GM19099 (cell line): ENCODE data around the gene CYSRT1.

ENCODE experiments used
- POLR2A ChIP-seq: IDR thresholded peaks from 3 replicates; pipeline ENCODE4 v1.6.1; 2011; ENCODE audit warnings: low read depth; ENCODE audit not compliant: insufficient read length; ENCODE audit errors: extremely low read depth

Gene CYSRT1, protein sequence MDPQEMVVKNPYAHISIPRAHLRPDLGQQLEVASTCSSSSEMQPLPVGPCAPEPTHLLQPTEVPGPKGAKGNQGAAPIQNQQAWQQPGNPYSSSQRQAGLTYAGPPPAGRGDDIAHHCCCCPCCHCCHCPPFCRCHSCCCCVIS

DNA sequence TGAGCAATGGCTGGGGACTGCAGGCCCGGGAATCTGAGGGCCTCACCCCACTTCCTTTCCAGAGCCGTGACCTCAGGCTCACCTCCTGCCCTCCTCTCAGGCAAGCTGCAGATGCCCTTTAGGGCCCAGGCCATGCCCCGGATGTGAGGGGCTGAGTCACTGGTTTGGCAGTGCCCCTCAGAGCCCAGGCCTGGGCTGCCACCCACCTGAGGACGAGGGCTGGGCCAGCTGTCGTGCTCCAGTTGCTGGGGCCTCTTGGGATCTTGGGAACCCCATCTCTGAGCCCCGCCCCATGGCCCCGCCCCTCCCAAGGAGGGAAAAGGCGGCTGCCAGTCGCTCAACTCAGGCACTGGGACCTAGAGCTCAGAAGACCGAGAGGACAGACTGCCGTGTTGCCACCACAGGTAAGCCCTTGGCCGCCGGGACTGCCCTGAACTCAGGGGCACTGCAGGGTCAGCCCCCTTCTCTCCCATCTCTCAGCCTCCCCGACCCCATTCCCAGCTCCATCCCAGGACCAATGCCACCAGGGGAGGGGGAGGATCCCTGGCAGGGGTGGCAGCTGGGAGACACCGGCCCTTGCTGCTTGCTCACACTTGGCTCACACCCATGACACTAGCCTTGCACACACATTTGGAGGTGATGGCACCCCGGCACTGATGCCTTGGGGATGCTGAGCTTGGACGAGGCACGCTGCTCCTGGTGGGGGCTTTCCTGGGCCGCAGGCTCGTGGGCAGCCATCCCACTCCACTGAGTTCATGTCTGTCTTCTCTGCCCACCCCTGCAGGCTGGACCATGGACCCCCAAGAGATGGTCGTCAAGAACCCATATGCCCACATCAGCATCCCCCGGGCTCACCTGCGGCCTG is at the start of gene CYSRT1:
TSS of gene CYSRT1 (plus strand) at position 345 of the 865 bp plus-strand sequence. CDS start at position 793, 448 bp downstream.
- TF ChIP-seq POLR2A, result no peak

DNA sequence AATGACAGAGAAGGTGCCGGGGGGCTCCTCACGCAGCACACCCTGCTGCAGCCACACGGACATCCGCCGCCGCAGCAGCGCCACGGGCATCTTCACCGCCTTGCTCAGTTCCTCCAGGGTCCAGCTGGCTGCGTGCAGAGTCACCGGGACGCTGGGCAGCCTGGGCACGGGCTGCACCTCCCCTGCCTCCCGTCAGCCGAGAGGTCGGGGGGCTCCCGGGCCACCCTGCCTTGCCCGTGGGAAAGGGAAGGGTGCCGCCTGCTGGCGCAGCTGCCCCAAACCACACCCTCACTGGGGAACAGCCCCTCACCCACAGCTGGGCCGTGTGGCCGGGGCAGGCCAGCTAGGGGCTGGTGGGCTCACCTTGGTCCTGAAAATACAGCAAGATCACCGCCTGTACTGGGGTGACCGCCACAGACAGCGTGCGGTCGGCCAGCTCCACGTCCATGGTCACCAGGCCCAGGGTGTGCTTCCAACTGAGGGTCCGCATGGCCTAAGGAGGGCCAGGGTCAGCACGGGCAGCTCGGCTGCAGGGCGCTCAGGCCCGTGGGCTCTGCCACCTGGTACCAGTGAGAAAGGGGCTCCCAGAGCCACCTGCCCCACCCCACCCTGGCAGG is 49.5 kb upstream of the CYSRT1 start:
- TF ChIP-seq POLR2A, result no peak

DNA sequence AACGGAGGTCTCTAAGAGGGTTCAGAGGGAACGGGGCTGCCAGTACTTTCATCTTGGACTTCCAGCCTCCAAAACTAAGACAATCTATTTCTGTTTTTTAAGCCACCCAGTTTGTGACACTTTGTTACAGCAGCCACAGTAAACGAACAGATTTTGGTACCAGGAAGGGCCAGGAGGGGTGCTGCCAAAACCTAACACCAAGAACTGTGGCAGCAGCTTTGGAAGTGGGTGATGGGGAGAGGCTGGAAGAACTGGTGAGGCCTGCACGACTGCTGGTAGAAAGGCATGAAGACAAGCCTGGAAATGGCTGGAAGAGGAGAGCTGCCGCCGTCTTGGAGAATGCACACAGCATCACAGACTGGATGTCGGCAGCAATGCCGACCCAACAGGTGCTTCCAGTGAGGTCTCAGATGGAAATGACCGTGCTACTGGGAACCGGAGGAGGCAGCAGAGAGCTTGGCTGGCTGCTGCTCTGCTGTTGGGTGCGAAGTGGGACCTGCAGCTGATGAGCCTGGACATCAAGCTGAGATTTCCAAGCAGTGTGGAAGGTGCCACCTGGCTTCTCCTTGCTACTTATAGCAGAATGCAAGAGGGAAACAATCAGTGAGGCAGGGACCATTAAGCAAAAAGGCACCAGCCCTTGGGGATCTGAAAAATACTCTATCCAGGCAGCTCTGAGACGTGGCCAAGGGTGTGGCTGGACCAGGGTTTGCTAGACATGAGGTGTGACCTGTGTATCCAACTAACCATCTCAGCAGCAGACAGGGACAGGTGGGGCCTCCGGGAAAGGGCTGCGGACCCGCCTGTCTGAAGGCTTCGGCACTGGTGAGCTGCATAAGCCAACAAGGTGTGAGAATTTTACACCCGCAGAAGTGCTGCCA is 48.4 kb upstream of the CYSRT1 start:
- no peak for TF ChIP-seq POLR2A

DNA sequence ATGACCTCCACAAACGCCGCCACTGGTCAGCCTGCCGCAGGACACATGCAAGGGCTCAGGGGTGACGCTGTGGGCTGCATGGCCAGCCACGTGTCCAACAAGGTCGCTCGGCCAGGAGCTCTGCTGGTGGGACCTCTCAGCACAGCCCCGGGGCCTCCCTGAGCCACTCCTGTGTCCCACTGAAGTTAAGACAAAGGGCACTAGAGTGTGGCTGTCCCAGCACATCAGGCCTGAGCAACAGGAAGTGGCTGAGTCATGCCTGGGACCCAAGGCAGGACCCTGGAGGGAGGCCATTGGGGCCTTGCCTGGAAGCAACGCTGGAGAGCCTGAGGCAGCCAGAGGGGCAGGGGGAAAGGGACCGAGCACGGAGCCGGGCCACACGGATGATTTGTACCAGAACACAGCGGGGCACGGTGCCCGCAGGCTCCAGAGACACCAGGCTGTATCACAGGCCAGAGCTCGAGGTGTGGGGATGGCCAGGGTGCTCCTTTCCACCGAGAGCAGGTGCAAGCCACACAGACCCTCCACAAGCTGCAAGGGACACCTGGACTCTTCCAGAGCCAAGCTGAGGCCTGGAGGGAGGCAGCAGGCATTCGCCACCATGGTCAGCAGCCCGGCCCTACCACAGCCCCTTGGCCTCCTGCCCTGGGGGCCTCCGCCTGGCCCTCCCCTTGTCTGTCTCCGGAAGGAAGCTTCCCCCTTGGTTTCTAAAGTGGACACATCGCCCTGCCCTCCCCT is 46.6 kb upstream of the CYSRT1 start:
- TF ChIP-seq POLR2A, result no peak

DNA sequence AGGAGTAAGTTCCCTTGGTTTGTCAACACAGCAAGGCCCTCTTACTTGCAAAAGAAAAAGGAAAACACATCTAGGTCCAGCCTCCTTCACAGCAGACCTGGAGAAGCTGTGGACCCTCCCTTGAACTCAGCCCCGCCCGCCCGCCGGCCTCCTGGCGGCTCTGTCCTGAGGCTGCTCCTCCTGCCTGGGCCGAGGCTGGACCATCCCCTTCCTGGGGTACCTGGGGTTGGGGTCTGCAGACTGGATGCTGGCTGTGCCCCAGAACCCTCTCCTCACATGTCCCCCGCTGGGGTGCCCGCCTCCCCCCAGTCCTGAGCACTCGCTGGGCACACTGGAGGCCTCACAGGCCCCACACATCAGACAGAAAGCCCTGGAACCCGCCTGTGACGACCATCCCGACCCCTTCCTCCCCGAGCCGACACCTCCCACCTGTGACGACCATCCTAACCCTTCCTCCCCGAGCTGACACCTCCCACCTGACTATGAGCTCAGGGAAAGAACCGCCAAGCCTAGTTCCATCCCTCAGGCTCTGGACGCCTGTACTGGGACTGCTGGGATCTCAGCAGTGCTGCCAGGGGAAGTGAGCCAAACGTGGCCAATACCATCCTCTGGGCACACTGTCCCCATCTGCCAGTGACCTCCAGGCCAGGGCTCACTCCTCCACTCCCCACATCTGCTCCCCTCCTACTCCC is 45.9 kb upstream of the CYSRT1 start:
- TF ChIP-seq POLR2A, result no peak

DNA sequence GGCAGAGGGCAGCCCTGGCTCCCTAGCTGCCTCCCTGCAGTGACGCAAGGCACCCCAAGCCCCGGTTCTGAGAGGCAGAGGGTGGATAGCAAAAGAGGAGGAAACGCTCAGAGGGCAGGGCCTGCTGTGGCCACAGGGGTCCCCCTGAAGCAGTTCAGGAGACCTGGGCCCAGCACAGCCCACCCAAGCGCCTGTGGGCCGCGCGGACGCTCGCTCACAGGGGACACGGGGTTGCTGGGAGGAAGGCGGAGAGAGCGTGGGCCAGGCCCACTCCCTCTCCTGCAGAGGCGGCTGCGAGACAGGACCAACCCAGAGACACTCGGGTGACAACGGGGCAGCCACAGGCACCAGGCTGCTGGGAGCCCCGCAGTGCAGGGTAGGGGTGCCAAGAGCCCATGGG is 45.2 kb upstream of the CYSRT1 start:
- TF ChIP-seq POLR2A, result no peak

DNA sequence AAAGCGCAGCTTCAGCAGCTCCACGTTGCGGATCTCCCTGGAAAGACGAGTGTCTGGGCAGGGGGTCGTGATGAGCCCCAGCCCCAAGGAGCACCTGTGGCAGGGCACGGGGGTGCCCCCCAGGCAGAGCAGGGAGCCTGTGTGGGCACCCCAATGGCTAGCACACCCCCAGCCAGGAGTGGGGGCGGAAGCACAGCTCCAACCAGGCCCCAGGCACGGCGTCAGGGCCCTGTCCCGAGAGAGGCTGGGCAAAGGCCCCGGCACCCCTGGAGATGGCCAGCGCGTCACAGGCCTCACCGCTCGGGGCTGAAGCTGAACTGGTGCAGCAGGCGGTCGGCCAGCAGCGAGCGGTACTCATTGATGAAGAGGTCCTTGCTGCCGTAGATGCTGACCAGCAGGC is 44.5 kb upstream of the CYSRT1 start:
- no peak for TF ChIP-seq POLR2A

DNA sequence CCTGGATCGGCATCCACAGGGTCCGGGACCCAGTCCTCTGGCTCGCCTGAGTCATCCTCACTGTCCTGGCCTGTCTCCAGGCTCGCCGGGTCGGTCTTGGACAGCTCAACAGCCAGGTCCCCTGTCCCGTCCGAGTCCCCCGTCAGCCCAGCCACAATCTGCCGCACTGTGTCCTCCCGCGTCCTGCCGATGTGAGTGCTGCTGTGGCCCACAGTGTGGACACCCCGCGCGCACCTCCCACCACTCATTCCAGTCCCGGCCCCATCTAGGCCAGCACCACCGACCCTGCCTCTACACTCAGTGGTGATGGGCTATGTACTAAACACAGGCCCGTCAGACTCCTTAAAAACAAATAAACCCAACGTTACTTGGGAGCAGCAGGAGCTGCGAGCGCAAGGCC is 43.3 kb upstream of the CYSRT1 start:
- no peak for TF ChIP-seq POLR2A

DNA sequence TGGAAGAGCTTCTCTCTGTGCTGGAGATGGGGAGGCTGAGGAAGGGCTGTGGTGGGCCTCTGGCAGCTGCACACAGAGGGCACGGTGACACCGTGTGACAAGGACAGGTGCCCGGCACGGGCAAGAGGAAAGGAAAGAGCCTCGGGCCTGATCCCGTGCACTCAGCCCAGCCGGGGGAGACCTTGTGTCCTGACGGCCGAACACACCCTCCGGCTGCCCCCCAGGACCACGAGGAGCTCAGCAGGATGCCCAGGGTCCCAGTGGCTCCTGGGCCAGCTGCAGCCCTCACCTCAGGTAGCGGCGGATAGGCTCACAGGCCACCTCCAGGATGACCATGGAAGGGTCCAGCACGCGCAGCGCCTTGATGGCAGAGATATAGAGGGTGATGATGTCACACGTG is 42.1 kb upstream of the CYSRT1 start:
- no peak for TF ChIP-seq POLR2A

DNA sequence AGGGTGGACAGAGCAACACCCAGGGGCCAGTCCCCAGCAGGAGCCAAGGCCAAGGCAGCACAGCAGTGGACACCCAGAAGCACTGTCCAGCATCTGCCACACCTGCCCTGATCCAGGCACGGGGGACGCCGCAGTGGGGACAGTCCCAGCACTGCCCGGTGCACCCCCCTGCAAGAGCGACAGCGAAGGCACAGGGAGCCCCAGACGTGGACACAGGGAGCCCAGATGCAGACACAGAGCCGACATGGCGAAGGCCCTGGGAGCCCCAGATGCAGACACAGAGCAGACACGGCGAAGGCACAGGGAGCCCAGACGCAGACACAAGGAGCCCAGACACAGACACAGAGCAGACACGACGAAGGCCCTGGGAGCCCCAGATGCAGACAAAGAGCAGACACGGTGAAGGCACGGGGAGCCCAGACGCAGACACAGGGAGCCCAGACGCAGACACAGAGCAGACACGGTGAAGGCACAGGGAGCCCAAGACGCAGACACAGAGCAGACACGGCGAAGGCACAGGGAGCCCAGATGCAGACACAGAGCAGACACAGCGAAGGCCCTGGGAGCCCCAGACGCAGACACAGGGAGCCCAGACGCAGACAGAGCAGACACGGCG is 40.9 kb upstream of the CYSRT1 start:
- no peak for TF ChIP-seq POLR2A

DNA sequence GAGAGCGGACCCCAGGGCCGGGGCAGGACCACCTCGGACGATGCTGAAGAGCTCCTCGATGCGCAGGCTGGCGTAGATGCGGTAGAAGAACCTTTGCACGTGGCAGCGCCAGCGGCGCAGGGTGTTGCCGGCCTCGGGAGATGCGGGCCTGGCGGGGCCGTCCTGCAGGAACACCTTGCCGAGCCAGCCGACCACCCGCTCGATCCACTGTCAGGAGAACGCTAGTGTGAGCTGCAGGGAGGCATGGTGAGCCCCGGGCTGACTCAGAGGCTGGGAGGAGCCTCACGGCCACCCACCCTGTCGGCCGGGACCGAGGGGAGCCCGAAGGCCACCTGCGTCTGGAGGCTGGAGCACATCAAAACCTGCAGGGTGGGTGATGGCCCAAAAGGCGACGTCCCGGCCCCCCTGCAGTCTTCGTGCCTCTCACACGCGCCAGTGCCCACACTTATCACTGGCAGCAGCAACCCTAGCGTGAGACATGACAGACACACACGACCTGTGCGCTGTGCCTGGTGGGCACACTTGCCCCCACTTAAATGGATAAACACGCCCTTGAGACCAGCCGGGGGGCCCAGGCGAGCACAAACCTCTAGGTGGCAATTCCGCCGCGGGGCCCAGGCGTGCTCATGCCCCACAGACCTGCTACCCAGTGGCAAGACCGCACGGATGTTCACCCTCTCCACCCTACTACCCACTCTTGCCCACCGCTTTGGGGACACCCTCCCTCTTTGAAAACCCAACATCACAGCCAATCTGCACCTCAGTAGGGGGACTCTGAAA is 39.9 kb upstream of the CYSRT1 start:
- no peak for TF ChIP-seq POLR2A

DNA sequence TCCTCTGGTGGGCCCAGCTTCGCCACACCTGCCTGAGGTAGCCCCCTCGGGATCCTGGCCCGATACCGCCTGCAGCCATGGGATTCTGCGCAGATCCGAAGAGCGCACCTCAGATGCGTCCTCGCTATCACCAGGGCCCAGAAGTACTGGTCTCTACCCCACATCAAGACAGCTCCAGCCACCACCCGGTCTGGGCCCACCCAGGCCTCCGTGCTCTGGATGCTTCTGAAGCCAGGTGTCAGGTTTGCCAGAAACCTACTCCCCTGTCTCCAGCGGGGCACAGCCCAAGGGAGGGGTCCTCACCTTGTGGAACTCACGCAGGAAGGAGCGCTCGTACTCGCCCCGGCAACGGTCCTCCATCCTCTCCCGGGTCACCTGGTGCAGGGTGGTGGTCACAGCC is 39.1 kb upstream of the CYSRT1 start:
- TF ChIP-seq POLR2A, result no peak

DNA sequence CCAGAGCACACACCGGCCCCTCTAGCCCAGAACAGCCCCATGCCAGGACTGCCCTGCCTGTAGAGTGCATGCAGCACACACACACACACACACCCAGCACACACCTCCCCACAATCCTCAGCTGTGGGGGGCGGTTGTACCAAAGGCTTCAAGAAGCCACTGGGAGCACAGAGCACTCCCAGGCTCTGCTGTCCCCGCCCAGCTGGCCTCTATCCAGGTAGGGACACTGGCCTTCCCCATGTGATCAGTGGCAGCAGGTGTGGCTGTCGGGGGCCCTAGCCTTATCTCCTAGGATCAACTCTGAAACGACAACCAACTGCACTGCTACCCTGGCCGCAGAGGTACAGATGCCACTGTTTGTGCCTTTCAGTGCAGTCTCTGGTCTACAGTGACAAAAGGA is 38.6 kb upstream of the CYSRT1 start:
- TF ChIP-seq POLR2A, result no peak
